Mesothelial cell of epicardium (in vitro differentiated cells): Measurements from ENCODE around the gene CACNA1A. TPM values are rescaled to one million over a fixed set of nuclear protein-coding genes. Genes with fewer than 3 reads are reported as not detected.
"Not testable (repeated sequence)": the region's sequence is repeated elsewhere in the genome, so short reads cannot be mapped to it uniquely, and the experiment has no call there.

Experiments
- DNase-seq, 2 experiments: peaks; one replicate each; pipeline ENCODE4 v3.0.0; 2021; ENCODE audit warnings: low spot score in 2 of 2; ENCODE audit not compliant: unreplicated experiment in 2 of 2
- H3K27ac Mint-ChIP-seq: 2 replicates; pipeline ENCODE4 v1.8.0; 2021; ENCODE audit warnings: mixed read lengths
- H3K27me3 Mint-ChIP-seq: 2 replicates; pipeline ENCODE4 v1.8.0; 2021; ENCODE audit warnings: low read depth, mixed read lengths
- H3K36me3 Mint-ChIP-seq: 2 replicates; pipeline ENCODE4 v1.8.0; 2021; ENCODE audit warnings: mixed read lengths
- H3K4me1 Mint-ChIP-seq: 2 replicates; pipeline ENCODE4 v1.8.0; 2021; ENCODE audit warnings: mixed read lengths
- H3K4me3 Mint-ChIP-seq: 2 replicates; pipeline ENCODE4 v1.8.0; 2021; ENCODE audit warnings: mild to moderate bottlenecking, moderate library complexity, mixed read lengths
- H3K9me3 Mint-ChIP-seq: 2 replicates; pipeline ENCODE4 v1.8.0; 2021; ENCODE audit warnings: mixed read lengths
- total RNA-seq: library from RNA; stranded (reverse); gene quantifications from 3 replicates; pipeline ENCODE4 v1.2.1, GENCODE V29; 2021
- TF ChIP-seq, protein P1 (sequence below): fragments of 200-600 bp; sonication (generic); IDR thresholded peaks from one replicate; pipeline ENCODE4 v1.5.0; 2021; ENCODE audit warnings: antibody characterized with exemption; ENCODE audit not compliant: unreplicated experiment

Gene CACNA1A
- total RNA-seq, 1 donor from 2014 or later, result 1.0 TPM

DNA sequence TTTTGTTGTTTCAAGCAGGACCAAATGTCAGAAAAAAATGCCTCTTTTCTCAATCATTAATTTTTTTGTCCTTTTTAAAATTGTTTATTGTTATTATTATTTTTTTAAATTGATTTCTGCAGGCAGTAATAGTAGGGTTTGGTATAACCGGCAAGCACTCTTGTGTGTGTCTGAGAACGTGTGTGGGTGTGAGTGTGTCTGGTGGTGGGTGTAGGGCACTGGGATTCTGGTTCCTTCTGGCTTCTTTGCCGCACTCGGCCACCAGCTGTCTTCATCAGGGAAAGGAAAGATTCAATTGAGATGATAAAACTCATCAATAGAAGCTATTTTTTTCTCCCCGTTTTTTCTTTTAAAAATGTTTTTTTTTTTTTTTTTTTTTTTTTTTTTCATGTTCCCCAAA lies 299.7 kb downstream of the CACNA1A start:
- TF ChIP-seq, protein P1, sequence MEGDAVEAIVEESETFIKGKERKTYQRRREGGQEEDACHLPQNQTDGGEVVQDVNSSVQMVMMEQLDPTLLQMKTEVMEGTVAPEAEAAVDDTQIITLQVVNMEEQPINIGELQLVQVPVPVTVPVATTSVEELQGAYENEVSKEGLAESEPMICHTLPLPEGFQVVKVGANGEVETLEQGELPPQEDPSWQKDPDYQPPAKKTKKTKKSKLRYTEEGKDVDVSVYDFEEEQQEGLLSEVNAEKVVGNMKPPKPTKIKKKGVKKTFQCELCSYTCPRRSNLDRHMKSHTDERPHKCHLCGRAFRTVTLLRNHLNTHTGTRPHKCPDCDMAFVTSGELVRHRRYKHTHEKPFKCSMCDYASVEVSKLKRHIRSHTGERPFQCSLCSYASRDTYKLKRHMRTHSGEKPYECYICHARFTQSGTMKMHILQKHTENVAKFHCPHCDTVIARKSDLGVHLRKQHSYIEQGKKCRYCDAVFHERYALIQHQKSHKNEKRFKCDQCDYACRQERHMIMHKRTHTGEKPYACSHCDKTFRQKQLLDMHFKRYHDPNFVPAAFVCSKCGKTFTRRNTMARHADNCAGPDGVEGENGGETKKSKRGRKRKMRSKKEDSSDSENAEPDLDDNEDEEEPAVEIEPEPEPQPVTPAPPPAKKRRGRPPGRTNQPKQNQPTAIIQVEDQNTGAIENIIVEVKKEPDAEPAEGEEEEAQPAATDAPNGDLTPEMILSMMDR, result no peak
- no peaks in the 10 kb centered on the region for H3K9me3 Mint-ChIP-seq
- H3K36me3 Mint-ChIP-seq, result no peaks in the 10 kb centered on the region
- peaks cover 7% of the 10 kb centered on the region for H3K4me1 Mint-ChIP-seq
- no peak for DNase-seq
- no peaks in the 10 kb centered on the region for H3K27me3 Mint-ChIP-seq
- peak overlapping the region; percentile 75 for H3K27ac Mint-ChIP-seq
- no peak overlapping the region for H3K4me3 Mint-ChIP-seq

DNA sequence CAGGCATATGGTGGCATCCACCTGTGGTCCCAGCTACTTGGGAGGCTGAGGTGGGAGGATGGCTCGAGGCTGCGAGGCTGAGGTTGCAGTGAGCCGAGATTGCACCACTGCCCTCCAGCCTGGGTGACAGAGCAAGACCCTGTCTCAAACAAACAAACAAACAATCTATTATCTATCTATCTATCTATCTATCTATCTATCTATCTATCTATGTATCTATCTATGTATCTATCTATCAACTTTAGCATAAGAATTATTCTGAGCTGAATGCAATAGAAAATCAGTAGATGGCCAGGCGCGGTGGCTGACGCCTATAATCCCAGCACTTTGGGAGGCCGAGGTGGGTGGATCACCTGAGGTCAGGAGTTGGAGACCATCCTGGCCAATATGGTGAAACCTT lies 304.2 kb downstream of the CACNA1A start:
- not testable (repeated sequence) for H3K27ac Mint-ChIP-seq, H3K9me3 Mint-ChIP-seq, DNase-seq, H3K27me3 Mint-ChIP-seq, H3K36me3 Mint-ChIP-seq, H3K4me1 Mint-ChIP-seq, H3K4me3 Mint-ChIP-seq

DNA sequence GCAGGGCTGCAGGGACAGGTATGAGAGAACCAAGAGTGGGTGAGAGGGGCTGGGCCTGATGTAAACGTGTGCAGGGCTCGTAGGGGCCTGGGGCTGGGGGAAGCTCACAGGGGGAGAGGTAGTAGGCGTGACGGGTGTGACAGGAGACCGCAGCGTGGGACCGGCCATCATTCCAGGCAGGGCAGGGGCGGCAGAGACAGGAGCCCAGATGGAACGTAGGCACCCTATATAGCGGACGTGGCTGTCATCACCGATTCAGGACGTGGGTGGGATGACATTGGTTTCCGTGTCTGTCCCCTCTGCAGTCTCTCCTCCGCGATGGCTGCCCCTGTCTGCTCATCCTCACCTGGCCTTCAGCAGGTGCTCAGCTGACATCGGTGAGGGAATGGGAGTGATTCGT lies 307.6 kb downstream of the CACNA1A start:
- no peaks in the 10 kb centered on the region for H3K36me3 Mint-ChIP-seq
- no peak overlapping the region for H3K27ac Mint-ChIP-seq
- TF ChIP-seq, protein P1, result no peak
- no peak overlapping the region for H3K4me3 Mint-ChIP-seq
- no peak for DNase-seq
- H3K9me3 Mint-ChIP-seq, result no peaks in the 10 kb centered on the region
- H3K27me3 Mint-ChIP-seq, result no peaks in the 10 kb centered on the region
- H3K4me1 Mint-ChIP-seq, result no peaks in the 10 kb centered on the region

DNA sequence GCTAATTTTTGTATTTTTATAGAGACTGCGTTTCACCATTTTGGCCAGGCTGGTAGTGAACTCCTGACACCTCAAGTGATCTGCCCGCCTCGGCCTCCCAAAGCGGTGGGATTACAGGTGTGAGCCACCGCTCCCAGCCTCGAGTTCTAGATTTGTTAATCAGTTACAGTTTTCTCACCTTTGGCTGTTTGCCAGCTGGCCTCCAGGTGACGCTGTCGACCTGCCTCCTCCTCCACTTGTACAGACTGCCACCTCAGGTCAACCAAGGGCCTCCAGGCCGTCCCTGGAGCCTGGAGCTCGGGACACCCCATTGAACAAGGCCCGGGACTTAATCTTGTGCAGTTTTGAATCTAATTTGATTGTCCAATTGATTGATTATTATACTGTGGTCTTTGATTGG lies 310.6 kb downstream of the CACNA1A start:
- no peak for DNase-seq
- Mint-ChIP-seq H3K4me1 (no peaks in the 10 kb centered on the region), H3K27ac (no peak overlapping the region), H3K36me3 (no peaks in the 10 kb centered on the region), H3K9me3 (no peaks in the 10 kb centered on the region), H3K4me3 (no peak overlapping the region), H3K27me3 (no peaks in the 10 kb centered on the region)
- TF ChIP-seq, protein P1, result no peak

DNA sequence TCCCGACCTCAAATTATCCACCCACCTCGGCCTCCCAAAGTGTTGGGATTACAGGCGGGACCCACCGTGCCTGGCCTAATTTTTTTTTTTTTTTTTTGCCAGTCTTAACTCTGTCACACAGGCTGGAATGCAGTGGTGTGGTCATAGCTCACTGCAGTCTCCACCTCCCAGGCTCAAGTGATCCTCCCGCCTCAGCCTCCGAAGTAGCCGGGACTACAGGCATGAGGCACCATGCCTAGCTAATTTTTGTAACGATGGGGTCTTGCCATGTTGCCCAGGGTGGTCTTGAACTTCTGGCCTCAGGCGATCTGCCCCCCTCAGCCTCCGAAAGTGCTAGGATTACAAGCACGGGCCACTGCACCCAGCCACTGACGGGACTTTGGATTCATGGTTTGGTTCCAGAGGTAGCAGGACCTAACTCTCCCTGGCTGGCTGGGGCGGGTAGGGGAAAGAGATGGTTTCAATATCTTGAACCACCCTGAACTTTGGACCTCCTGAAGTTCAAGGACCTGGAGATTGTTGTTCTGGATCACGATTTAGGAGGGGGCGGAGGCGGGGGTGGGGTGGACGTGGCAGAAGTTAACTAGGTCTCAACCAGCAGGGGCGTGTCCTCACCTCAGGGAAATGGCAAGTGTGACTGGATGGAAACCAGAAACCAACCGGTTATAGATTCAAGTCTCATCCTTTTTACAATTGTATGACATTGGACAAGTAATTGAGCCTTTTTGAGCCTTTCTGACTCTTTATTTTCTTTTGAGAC lies 315.3 kb downstream of the CACNA1A start:
- DNase-seq, result no peak
- no peak overlapping the region for H3K4me3 Mint-ChIP-seq
- no peaks in the 10 kb centered on the region for H3K4me1 Mint-ChIP-seq
- no peaks in the 10 kb centered on the region for H3K27me3 Mint-ChIP-seq
- H3K9me3 Mint-ChIP-seq, result no peaks in the 10 kb centered on the region
- TF ChIP-seq, protein P1, result no peak
- H3K36me3 Mint-ChIP-seq, result no peaks in the 10 kb centered on the region
- H3K27ac Mint-ChIP-seq, result no peak overlapping the region

DNA sequence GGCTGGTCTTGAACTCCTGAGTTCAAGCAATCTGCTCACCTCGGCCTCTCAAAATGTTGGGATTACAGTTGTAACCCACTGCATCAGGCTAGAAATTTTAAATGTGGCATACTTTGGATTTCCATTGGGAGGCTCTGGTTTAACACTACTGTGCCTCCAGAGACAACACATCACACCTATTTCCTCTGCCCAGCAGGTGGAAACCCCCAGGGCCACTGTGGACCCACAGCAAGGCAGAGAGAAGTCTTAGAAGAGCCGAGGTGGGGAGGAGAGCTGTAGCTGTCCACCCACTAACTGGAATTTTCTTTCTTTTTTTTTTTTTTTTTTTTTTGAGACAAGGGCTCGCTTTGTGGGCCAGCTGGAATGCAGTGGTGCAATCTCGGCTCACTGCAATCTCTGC lies 316.7 kb downstream of the CACNA1A start:
- H3K36me3 Mint-ChIP-seq, result no peaks in the 10 kb centered on the region

More for the DNA sequence above, 316.7 kb downstream of the CACNA1A start:
- H3K27me3 Mint-ChIP-seq, result no peaks in the 10 kb centered on the region
- H3K27ac Mint-ChIP-seq, result no peak overlapping the region
- H3K4me3 Mint-ChIP-seq, result no peak overlapping the region
- TF ChIP-seq, protein P1, result no peak
- DNase-seq, result no peak
- H3K4me1 Mint-ChIP-seq, result no peaks in the 10 kb centered on the region
- H3K9me3 Mint-ChIP-seq, result no peaks in the 10 kb centered on the region
